Measurements from ENCODE around the gene ABCF3.
A peak's percentile ranks its signal among the peaks of the same experiment; 100 is the strongest.

DNA sequence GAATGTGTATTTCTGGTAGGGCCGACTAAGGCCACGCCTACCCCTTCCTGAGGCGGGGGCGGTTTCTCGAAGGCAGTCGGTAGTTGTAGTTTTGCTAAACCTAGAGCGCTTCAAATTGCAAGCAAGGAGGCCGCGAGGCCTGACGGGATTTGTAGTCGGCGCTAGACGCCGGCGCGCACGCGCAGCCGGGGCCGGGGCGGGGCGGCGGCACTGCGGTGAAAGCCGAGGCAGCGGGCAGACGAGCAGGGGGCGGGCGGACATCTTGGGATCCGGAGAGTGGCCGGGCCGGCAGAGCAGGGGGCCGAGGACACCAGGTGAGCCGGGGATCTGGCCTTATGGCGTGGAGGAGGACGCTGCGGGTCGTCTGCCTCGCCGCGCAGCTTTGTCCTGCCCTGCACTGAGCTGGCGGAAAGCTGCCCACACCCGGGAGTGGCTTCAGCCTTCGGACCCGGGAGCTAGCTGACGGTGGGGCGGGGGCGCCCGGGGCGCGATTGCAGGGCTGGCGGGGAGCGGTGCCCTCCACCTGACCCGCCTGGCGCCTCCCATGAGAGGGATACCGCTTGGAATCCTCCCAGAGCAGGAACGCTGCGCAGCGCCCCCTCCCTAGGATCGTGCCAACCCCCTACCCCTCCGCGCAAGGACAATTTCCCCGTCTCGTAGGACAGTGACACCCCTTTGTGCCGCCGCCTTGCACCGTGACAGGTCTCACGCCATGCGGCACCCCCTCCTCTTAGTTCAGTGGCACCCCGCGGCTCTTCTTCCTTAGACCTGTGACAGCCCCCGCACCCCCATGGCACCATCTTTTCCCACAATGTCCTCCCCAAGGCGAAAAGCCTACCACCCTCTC is 11.1 kb upstream of the ABCF3 start, which contains the start of gene AP2M1:
- peak; percentile 89 for TF ChIP-seq POLR2A (IDR thresholded peaks at IDR 0.05)
- TF ChIP-seq, protein P1, sequence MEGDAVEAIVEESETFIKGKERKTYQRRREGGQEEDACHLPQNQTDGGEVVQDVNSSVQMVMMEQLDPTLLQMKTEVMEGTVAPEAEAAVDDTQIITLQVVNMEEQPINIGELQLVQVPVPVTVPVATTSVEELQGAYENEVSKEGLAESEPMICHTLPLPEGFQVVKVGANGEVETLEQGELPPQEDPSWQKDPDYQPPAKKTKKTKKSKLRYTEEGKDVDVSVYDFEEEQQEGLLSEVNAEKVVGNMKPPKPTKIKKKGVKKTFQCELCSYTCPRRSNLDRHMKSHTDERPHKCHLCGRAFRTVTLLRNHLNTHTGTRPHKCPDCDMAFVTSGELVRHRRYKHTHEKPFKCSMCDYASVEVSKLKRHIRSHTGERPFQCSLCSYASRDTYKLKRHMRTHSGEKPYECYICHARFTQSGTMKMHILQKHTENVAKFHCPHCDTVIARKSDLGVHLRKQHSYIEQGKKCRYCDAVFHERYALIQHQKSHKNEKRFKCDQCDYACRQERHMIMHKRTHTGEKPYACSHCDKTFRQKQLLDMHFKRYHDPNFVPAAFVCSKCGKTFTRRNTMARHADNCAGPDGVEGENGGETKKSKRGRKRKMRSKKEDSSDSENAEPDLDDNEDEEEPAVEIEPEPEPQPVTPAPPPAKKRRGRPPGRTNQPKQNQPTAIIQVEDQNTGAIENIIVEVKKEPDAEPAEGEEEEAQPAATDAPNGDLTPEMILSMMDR (IDR thresholded peaks at IDR 0.05): no peak

Measured in prostate gland (tissue), 2 donors.